CD14-positive monocyte (primary cell): ENCODE measurements around the gene OR2Y1. TPM values are rescaled to one million over a fixed set of nuclear protein-coding genes. Genes with fewer than 3 reads are reported as not detected.

Experiments
- DNase-seq, 3 donors: peaks; one replicate each; pipeline ENCODE4 v3.0.0-alpha.2; 2011 to 2022
- H2AFZ ChIP-seq: 2 replicates; pipeline ENCODE4 v1.6.0; 2012; ENCODE audit warnings: mild to moderate bottlenecking, low read depth, low read length, inconsistent platforms; ENCODE audit not compliant: insufficient read depth, poor library complexity, severe bottlenecking
- H3K27ac ChIP-seq, 2 donors: 1 replicate in 1 of 2; 2 replicates in 1 of 2; pipeline ENCODE4 v1.5.1; 2012 to 2013; ENCODE audit warnings: low read length in 2 of 2, control low read depth in 1 of 2, inconsistent platforms in 1 of 2, low read depth in 1 of 2, mild to moderate bottlenecking in 1 of 2
- H3K27me3 ChIP-seq, 2 donors: one replicate each; pipeline versions ENCODE4 v1.6.0 to v1.6.1; 2011 to 2013; ENCODE audit warnings: low read length in 2 of 2; ENCODE audit not compliant: control insufficient read depth in 2 of 2, insufficient read depth in 2 of 2
- H3K36me3 ChIP-seq, 2 donors: replicated peaks in 1 of 2; 1 replicate in 1 of 2; 2 replicates in 1 of 2; pipeline versions ENCODE4 v1.5.1 to v1.6.1; 2012 to 2013; ENCODE audit warnings: low read length in 2 of 2, control low read depth in 1 of 2, inconsistent platforms in 1 of 2, mild to moderate bottlenecking in 1 of 2; ENCODE audit not compliant: insufficient read depth in 2 of 2, control insufficient read depth in 1 of 2
- H3K4me1 ChIP-seq, 2 donors: 1 replicate in 1 of 2; 2 replicates in 1 of 2; pipeline versions ENCODE4 v1.5.1 to v1.6.1; 2012 to 2013; ENCODE audit warnings: low read length in 2 of 2, control low read depth in 1 of 2, inconsistent platforms in 1 of 2, mild to moderate bottlenecking in 1 of 2, moderate library complexity in 1 of 2; ENCODE audit not compliant: insufficient read depth in 2 of 2, control insufficient read depth in 1 of 2
- H3K4me2 ChIP-seq: replicated peaks from 2 replicates; pipeline ENCODE3; 2012; ENCODE audit warnings: low read length, moderate library complexity, mild to moderate bottlenecking; ENCODE audit not compliant: poor library complexity, severe bottlenecking; ENCODE audit errors: extremely low read depth
- H3K4me3 ChIP-seq, 3 experiments: fragments of 200-600 bp in 1 of 3; sonication (generic) in 1 of 3; replicated peaks in 1 of 3; 1 replicate in 2 of 3; 2 replicates in 1 of 3; pipeline ENCODE4 v1.5.1; 2011 to 2013; ENCODE audit warnings: low read length in 3 of 3, mild to moderate bottlenecking in 3 of 3, control low read depth in 2 of 3, low read depth in 2 of 3, inconsistent platforms in 1 of 3, moderate library complexity in 1 of 3
- H3K79me2 ChIP-seq: 2 replicates; pipeline ENCODE4 v1.6.0; 2012; ENCODE audit warnings: mild to moderate bottlenecking, control low read depth, inconsistent platforms, low read length, moderate library complexity; ENCODE audit not compliant: insufficient read depth
- H3K9ac ChIP-seq: 2 replicates; pipeline ENCODE4 v1.6.0; 2017; ENCODE audit warnings: low read length, mild to moderate bottlenecking; ENCODE audit not compliant: insufficient read depth, poor library complexity, severe bottlenecking
- H3K9me3 ChIP-seq, 2 donors: replicated peaks in 1 of 2; 1 replicate in 1 of 2; 2 replicates in 1 of 2; pipeline versions ENCODE4 v1.5.1 to v1.6.1; 2012 to 2013; ENCODE audit warnings: low read length in 2 of 2, control low read depth in 1 of 2; ENCODE audit not compliant: control insufficient read depth in 1 of 2, insufficient read depth in 1 of 2
- H4K20me1 ChIP-seq: 2 replicates; pipeline ENCODE4 v1.6.0; 2012; ENCODE audit warnings: mild to moderate bottlenecking, low read length, control low read depth, moderate library complexity; ENCODE audit not compliant: insufficient read depth
- H3K27ac Mint-ChIP-seq, 7 donors: one replicate each; pipeline ENCODE4 v1.8.0; 2020; ENCODE audit warnings: mild to moderate bottlenecking in 7 of 7, mixed read lengths in 7 of 7, moderate library complexity in 6 of 7, inconsistent platforms in 2 of 7
- H3K27me3 Mint-ChIP-seq, 3 donors: one replicate each; pipeline ENCODE4 v1.8.0; 2021 to 2022; ENCODE audit warnings: low read depth in 3 of 3, mild to moderate bottlenecking in 3 of 3, mixed read lengths in 3 of 3, moderate library complexity in 3 of 3, inconsistent platforms in 1 of 3
- H3K36me3 Mint-ChIP-seq, 2 donors: one replicate each; pipeline ENCODE4 v1.8.0; 2020; ENCODE audit warnings: mixed read lengths in 2 of 2, inconsistent platforms in 1 of 2, mild to moderate bottlenecking in 1 of 2
- H3K4me1 Mint-ChIP-seq: one replicate; pipeline ENCODE4 v1.8.0; 2020; ENCODE audit warnings: mild to moderate bottlenecking, mixed read lengths
- H3K4me3 Mint-ChIP-seq, 2 donors: one replicate each; pipeline ENCODE4 v1.8.0; 2020; ENCODE audit warnings: mild to moderate bottlenecking in 2 of 2, mixed read lengths in 2 of 2, moderate library complexity in 1 of 2
- H3K9me3 Mint-ChIP-seq, 7 donors: one replicate each; pipeline ENCODE4 v1.8.0; 2020 to 2022; ENCODE audit warnings: mixed read lengths in 7 of 7, mild to moderate bottlenecking in 6 of 7, moderate library complexity in 6 of 7, inconsistent platforms in 2 of 7
- WGBS: methylation state at CpG from one replicate; pipeline ENCODE4 v1.1.5; 2013; ENCODE audit warnings: missing lambda C conversion rate; ENCODE audit not compliant: insufficient coverage; 5-methylcytosine and 5-hydroxymethylcytosine counted together
- intact Hi-C, 2 donors: fragments of 100-400 bp; cut with micrococcal nuclease; formaldehyde crosslinking; loops; one replicate each; pipeline versions ENCODE4 v1.15.0 to v1.15.1; 2023
- polyA plus RNA-seq, 3 donors: library from polyadenylated mRNA; depleted of rRNA in 1 of 3; unstranded in 2 of 3; stranded (reverse) in 1 of 3; fragments of 300-500 nt in 2 of 3; fragments of >200 nt in 1 of 3; fragmentation: Illumina TruSeq in 2 of 3; gene quantifications; 1 replicate in 2 of 3; 2 replicates in 1 of 3; pipeline ENCODE4 v1.2.3, GENCODE V29; 2012 to 2021
- TF ChIP-seq, protein P1 (sequence below): fragments of 200-600 bp; IDR thresholded peaks from one replicate; pipeline ENCODE4 v1.8.0; 2022; ENCODE audit warnings: antibody characterized with exemption, mild to moderate bottlenecking

OR2Y1 gene
- polyA plus RNA-seq, 3 donors: not detected

DNA sequence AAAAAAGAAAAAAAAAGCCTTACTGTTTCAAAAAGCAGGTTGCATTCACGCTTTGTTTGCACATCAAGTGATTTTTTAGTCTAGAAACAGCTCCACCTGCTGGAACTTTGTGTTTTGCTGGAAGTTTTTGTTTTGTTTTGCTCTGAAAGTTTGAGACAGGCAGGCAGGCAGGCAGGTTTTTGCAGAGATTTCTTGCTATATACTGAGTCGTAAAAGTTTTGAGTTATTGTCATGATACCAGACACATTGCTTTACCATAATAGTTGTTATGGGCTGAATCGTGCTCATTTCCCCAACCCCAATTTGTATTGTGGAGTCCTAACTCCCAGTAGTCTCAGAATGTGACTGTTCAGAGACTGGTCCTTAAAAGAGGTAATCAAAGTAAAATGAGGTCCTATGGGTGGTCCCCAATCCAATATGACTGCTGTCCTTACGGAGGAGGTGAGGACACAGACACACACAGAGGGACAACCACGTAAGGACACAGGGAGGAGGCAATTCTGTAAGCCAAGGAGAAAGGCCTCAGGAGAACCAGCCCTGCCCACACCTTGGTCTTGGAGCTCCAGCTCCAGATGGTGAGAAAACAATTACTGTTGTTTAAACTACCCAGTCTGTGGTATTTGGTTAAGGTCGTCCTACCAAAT, 20.9 kb downstream of the OR2Y1 start:
- no peaks in the 10 kb centered on the region for H3K36me3 ChIP-seq
- H3K27me3 ChIP-seq: peaks cover 5 to 6% of the 10 kb centered on the region in 2 donors
- no peaks in the 10 kb centered on the region for H3K4me1 ChIP-seq
- peaks cover 0 to under 1% (median 0%) of the 10 kb centered on the region in 7 donors for H3K9me3 Mint-ChIP-seq
- WGBS: 93% methylated on average over 2 of the region's 6 CpGs
- no peaks in the 10 kb centered on the region for H4K20me1 ChIP-seq
- no peaks in the 10 kb centered on the region for H3K79me2 ChIP-seq
- no peak overlapping the region for H3K9ac ChIP-seq
- H3K4me1 Mint-ChIP-seq: no peaks in the 10 kb centered on the region
- no peaks in the 10 kb centered on the region for H3K36me3 Mint-ChIP-seq
- no peaks in the 10 kb centered on the region for H3K9me3 ChIP-seq
- intact Hi-C loops: no loop called here
- TF ChIP-seq, protein P1, sequence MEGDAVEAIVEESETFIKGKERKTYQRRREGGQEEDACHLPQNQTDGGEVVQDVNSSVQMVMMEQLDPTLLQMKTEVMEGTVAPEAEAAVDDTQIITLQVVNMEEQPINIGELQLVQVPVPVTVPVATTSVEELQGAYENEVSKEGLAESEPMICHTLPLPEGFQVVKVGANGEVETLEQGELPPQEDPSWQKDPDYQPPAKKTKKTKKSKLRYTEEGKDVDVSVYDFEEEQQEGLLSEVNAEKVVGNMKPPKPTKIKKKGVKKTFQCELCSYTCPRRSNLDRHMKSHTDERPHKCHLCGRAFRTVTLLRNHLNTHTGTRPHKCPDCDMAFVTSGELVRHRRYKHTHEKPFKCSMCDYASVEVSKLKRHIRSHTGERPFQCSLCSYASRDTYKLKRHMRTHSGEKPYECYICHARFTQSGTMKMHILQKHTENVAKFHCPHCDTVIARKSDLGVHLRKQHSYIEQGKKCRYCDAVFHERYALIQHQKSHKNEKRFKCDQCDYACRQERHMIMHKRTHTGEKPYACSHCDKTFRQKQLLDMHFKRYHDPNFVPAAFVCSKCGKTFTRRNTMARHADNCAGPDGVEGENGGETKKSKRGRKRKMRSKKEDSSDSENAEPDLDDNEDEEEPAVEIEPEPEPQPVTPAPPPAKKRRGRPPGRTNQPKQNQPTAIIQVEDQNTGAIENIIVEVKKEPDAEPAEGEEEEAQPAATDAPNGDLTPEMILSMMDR: peak; percentile 70
- no peak for DNase-seq
- H3K27ac ChIP-seq: no peak overlapping the region
- no peak overlapping the region for H3K4me3 Mint-ChIP-seq
- H3K27ac Mint-ChIP-seq: no peak overlapping the region
- H3K4me2 ChIP-seq: no peak overlapping the region
- H2AFZ ChIP-seq: no peak overlapping the region
- H3K27me3 Mint-ChIP-seq: peaks cover 6 to 23% (median 8%) of the 10 kb centered on the region in 3 donors
- H3K4me3 ChIP-seq: no peak overlapping the region

DNA sequence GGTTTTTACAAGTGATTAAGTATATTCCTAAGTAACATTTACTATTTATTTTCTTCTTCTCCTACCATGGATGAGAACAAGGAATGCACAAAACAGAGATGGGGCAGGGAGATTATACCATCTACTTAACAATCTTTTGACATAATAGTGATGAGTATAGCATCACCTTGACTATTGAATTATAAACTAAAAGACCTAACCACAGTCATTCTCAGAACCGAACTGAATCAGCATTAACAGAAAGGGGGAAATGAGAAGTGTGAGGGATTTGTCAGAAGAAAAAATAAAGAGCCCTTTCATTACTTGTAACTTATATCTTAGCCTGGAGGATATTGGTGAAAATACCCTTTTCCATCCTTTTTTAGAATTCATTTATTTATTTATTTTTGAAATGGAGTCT, 21.9 kb downstream of the OR2Y1 start:
- H3K27ac ChIP-seq: no peak overlapping the region
- H3K4me3 Mint-ChIP-seq: no peak overlapping the region
- H3K27ac Mint-ChIP-seq: no peak overlapping the region
- intact Hi-C loops: no loop called here
- no peak overlapping the region for H3K4me3 ChIP-seq
- no peaks in the 10 kb centered on the region for H3K79me2 ChIP-seq
- no peaks in the 10 kb centered on the region for H3K4me1 Mint-ChIP-seq
- peaks cover 5 to 6% of the 10 kb centered on the region in 2 donors for H3K27me3 ChIP-seq
- no peak overlapping the region for H3K4me2 ChIP-seq
- no peaks in the 10 kb centered on the region for H3K36me3 ChIP-seq
- no peaks in the 10 kb centered on the region for H4K20me1 ChIP-seq
- H3K27me3 Mint-ChIP-seq: peaks cover under 1 to 21% (median 6%) of the 10 kb centered on the region in 3 donors
- WGBS: no CpG with 5 or more reads among the region's 1 CpG
- no peak overlapping the region for H3K9ac ChIP-seq
- H3K36me3 Mint-ChIP-seq: no peaks in the 10 kb centered on the region
- no peak for DNase-seq
- H3K4me1 ChIP-seq: no peaks in the 10 kb centered on the region
- H3K9me3 ChIP-seq: no peaks in the 10 kb centered on the region
- no peak overlapping the region for H2AFZ ChIP-seq
- H3K9me3 Mint-ChIP-seq: peaks cover 0 to 4% (median 0%) of the 10 kb centered on the region in 7 donors
- TF ChIP-seq, protein P1: no peak
